Activated CD8-positive, alpha-beta T cell treated with anti-CD3 and anti-CD28 coated beads, Interleukin-2, amount 10 ng/mL, durations not matched to agents 7 days and 5 days (primary cell): Measurements from ENCODE around the gene PML. TPM values are rescaled to one million over a fixed set of nuclear protein-coding genes. Genes with fewer than 3 reads are reported as not detected.

Experiments used
- ATAC-seq: fragments of 150-1000 bp; cut with Tn5 transposase; one replicate; pipeline ENCODE4 v1.10.0; 2021; ENCODE audit warnings: moderate library complexity
- CTCF ChIA-PET: fragments of 350-600 bp; sonication (Branson Sonifier 250); formaldehyde crosslinking; loops from one replicate; lab custom pipeline; 2021; ENCODE audit warnings: antibody characterized with exemption; lab: Charles Lee
- POLR2A ChIA-PET: fragments of 350-600 bp; sonication (Branson Sonifier 250); formaldehyde crosslinking; loops from one replicate; lab custom pipeline; 2021; ENCODE audit warnings: antibody characterized with exemption; lab: Charles Lee
- DNase-seq: peaks from one replicate; pipeline ENCODE4 v3.0.0-alpha.2; 2020
- H3K27ac Mint-ChIP-seq: one replicate; pipeline ENCODE4 v1.8.0; 2021; ENCODE audit warnings: mild to moderate bottlenecking, mixed read lengths
- H3K27me3 Mint-ChIP-seq: one replicate; pipeline ENCODE4 v1.8.0; 2021; ENCODE audit warnings: low read depth, mixed read lengths
- H3K36me3 Mint-ChIP-seq: one replicate; pipeline ENCODE4 v1.8.0; 2021; ENCODE audit warnings: low read depth, mixed read lengths
- H3K4me1 Mint-ChIP-seq: one replicate; pipeline ENCODE4 v1.8.0; 2021; ENCODE audit warnings: low read depth, mixed read lengths
- H3K4me3 Mint-ChIP-seq: one replicate; pipeline ENCODE4 v1.8.0; 2021; ENCODE audit warnings: mild to moderate bottlenecking, mixed read lengths
- H3K9me3 Mint-ChIP-seq: one replicate; pipeline ENCODE4 v1.8.0; 2022; ENCODE audit warnings: mixed read lengths; ENCODE audit not compliant: insufficient read depth
- total RNA-seq, 2 experiments: library from RNA; stranded (reverse); gene quantifications; one replicate each; pipeline ENCODE4 v1.2.3, GENCODE V29; 2021

The PML gene
- total RNA-seq, 2 experiments from 2014 or later: 108 to 115 TPM

DNA sequence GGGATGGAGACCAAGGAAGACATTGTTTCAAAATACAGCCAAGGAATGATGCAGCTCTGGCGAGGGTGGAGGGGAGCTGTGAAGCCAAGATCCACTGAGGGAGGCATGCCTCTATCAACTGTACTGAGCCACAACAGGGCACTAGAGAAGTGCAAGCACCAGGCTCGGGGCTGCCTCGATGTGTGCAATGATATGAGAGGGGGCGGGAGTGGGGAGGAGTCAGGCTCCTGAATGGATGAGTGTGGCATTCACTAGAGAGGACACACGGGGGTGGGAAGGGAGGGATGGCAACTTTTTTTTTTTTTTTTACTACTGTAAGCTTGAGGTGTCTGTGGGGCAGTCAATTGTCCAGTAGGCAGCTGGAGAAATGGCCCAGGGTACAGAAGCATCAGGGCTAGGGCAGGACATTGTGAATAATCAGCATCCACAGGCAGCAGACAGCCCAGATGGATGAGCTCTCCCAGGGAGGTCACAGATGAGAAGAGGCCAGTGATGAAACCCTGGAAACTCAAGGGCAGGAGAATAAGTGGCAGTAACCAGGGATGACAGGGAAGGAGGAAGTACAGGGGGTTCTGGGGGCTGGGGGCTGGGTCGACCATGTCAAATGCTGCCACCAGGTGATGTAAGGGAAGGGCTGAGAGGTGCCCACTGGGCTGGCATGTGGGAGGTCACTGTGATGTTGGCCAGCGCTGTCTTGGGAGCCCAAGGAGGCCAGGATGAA lies 8.3 kb upstream of the PML start:
- ChIA-PET POLR2A (interaction anchor here (0.7 to 2.3 kb wide), 5 partner anchors 9 to 26 kb away, joined by 3 to 7 read pairs (median 4); partner anchors contain the start of gene PML), CTCF (interaction anchor here (1.8 kb wide), 1 partner anchor 13 kb away, joined by 10 read pairs; no protein-coding TSS in a partner anchor)
- no peaks in the 10 kb centered on the region for H3K27me3 Mint-ChIP-seq
- ATAC-seq: no peak
- peaks cover 59% of the 10 kb centered on the region for H3K4me1 Mint-ChIP-seq
- DNase-seq: no peak
- peak overlapping the region; percentile 17 for H3K27ac Mint-ChIP-seq
- H3K9me3 Mint-ChIP-seq: no peaks in the 10 kb centered on the region
- H3K36me3 Mint-ChIP-seq: peaks cover 6% of the 10 kb centered on the region
- no peak overlapping the region for H3K4me3 Mint-ChIP-seq

DNA sequence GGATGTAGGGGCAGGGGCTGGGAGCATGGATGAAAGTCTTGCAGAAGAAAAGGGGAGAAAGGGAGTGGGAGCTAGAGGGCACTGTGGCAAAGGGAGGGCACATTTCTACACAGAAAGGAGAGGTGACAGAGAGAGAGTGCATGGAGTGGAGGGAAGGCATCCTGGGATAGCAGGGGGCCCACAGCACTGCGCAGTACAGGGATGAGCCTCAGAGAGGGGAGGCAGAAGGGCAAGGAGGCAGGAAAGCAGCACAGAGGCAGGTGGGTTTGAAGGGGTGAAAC lies 7.8 kb upstream of the PML start:
- no peaks in the 10 kb centered on the region for H3K27me3 Mint-ChIP-seq
- no peak overlapping the region for H3K4me3 Mint-ChIP-seq
- H3K36me3 Mint-ChIP-seq: peaks cover 6% of the 10 kb centered on the region
- DNase-seq (no peak), ATAC-seq (no peak)
- peak overlapping the region; percentile 39 for H3K27ac Mint-ChIP-seq
- H3K9me3 Mint-ChIP-seq: no peaks in the 10 kb centered on the region
- CTCF ChIA-PET: interaction anchor here (1.8 kb wide), 1 partner anchor 14 kb away, joined by 10 read pairs; no protein-coding TSS in a partner anchor
- H3K4me1 Mint-ChIP-seq: peaks cover 59% of the 10 kb centered on the region
- POLR2A ChIA-PET: interaction anchor here (1.4 kb wide), 1 partner anchor 21 kb away, joined by 3 read pairs; no protein-coding TSS in a partner anchor

DNA sequence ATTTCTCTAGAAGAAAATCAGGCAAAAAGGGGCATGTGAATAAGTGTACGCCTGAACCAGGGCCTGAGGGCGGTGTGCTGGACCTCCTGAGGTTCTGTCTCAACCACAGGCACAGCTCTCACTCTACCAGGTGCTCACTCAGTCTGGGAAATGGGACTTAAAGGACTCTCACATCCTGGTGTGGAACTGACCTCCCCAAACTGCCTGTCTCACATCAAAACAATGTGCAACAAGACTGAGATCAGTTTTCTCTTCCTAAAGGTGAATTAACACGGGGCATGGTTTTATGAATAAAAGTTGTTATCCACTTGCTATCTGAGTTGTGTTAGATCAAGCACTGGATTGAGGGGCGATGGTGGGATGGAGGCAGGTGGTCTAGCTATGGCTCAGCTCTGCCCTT lies 7.3 kb upstream of the PML start:
- ChIA-PET POLR2A (interaction anchor here (0.7 kb wide), 1 partner anchor 9 kb away, joined by 3 read pairs; no protein-coding TSS in a partner anchor), CTCF (interaction anchor here (1.0 to 3.1 kb wide), 4 partner anchors 9 to 22 kb away, joined by 3 to 8 read pairs (median 4); no protein-coding TSS in a partner anchor)
- Mint-ChIP-seq H3K4me1 (peaks cover 54% of the 10 kb centered on the region), H3K27ac (no peak overlapping the region), H3K27me3 (no peaks in the 10 kb centered on the region), H3K36me3 (peaks cover 6% of the 10 kb centered on the region), H3K4me3 (no peak overlapping the region), H3K9me3 (no peaks in the 10 kb centered on the region)
- DNase-seq (no peak), ATAC-seq (no peak)

DNA sequence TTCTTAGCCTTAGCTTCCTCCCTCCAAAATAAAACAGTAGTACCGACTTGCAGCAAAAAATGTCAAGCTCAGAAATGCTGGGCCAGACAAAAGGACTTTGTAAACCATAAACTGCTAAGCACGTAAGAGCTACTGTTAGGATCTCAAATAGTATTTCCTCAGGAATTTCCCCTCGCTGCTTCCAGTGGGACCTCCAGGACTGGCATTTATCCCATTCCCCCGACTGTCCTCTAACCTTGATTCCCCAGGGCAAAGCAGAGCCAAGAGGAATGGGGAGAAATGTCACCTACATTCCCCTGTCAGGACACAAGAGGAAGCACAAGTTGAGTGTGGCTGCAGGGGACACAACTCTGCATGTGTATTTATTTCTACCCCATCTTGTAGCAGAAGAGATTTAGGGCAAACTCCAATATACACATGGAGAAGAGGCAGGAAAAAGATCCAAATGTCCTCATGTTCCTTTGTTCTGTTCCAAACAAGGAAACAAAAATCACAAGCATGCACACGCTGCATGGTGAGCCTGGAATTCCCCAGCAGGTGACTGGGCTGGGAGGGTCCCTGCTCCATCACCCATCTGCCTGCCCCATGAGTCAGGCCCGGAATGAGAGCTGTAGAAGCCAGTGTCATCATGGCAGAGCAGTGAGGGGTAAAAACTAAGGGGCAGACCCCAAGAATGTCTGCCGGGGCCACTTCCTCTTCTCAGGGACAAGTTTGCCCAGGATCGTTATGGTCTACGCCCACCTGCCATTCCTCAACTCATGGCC lies 6.7 kb upstream of the PML start:
- H3K27ac Mint-ChIP-seq: no peak overlapping the region
- POLR2A ChIA-PET: interaction anchor here (0.7 kb wide), 1 partner anchor 9 kb away, joined by 3 read pairs; no protein-coding TSS in a partner anchor

DNA sequence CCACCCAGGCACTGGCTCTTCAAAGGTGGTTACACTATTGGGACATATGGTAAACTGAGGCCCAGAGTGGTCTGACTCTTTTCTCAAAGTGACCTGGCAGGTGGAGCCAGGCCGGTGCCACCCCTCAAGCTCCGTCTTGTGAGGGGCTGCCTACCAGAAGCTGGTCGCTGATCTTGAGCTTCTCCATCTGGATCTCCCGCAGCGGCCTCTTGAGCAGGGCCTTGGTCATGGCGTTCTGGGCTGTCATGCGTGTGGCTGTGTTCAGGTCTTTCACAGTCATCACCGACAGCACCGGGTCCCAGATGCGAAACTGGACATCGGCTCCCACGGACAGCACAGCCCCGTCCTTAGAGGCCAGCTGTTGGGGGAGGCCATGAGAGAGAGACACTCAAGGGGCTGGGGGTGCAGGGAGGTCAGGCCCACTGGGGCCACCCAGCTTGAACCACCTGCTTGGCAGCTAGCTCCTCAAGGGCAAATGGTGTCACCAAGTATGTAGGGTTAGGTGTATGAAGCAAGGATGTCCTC lies 6.0 kb upstream of the PML start:
- no peak overlapping the region for H3K4me3 Mint-ChIP-seq

More for the DNA sequence above, 6.7 kb upstream of the PML start:
- Mint-ChIP-seq H3K4me3 (no peak overlapping the region), H3K27me3 (no peaks in the 10 kb centered on the region), H3K36me3 (peaks cover 6% of the 10 kb centered on the region), H3K9me3 (no peaks in the 10 kb centered on the region), H3K4me1 (peaks cover 54% of the 10 kb centered on the region)
- ATAC-seq (no peak), DNase-seq (no peak)
- CTCF ChIA-PET: interaction anchor here (1.0 to 7.5 kb wide), 5 partner anchors 8 to 22 kb away, joined by 3 to 87 read pairs (median 4); no protein-coding TSS in a partner anchor

DNA sequence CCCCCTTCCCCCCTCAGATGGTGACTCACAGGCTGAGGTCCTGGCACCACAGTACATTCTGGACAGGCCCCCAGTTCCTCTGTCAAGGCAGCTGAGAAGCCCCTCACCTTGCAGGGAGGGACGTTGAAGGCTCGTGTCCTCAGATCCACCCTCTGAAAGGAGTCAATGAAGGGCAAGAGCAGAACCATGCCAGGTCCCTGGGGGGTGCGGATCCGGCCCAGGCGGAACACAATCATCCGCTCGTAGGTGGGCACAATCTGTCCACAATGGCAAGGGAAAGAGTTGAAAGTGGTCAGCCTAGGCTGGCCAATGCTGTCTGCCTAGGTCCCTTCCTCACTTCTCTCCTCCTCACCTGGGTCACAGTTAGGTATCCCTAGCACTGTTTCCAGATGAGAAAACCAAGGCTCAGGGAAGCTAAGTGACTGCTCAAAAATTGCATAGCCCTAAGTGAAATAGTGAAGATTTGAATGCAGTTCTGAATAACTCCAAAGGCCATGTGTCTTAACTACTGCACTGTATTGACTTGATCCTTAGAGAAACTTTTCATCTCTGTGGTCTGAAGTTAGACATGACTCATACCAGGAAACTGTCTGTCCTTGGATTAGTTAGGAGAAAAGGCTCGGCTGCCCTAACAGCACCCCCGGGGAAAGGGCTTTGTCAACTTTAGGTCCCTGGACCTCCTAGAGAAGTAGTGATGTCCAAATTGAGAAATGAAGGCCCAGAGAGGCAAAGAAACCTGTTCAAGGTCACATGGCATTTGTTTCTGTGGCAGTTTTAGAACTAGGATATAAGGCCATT lies 5.3 kb upstream of the PML start:
- H3K36me3 Mint-ChIP-seq: peaks cover 6% of the 10 kb centered on the region
- ChIA-PET POLR2A (no interaction called here), CTCF (interaction anchor here (1.9 to 7.5 kb wide), 3 partner anchors 15 to 24 kb away, joined by 4 to 87 read pairs (median 8); no protein-coding TSS in a partner anchor)
- no peak overlapping the region for H3K27ac Mint-ChIP-seq
- DNase-seq (no peak), ATAC-seq (no peak)
- peaks cover 58% of the 10 kb centered on the region for H3K4me1 Mint-ChIP-seq
- H3K4me3 Mint-ChIP-seq: no peak overlapping the region
- no peaks in the 10 kb centered on the region for H3K27me3 Mint-ChIP-seq
- H3K9me3 Mint-ChIP-seq: no peaks in the 10 kb centered on the region

More for the DNA sequence above, 6.0 kb upstream of the PML start:
- no peak for ATAC-seq
- no peaks in the 10 kb centered on the region for H3K27me3 Mint-ChIP-seq
- H3K4me1 Mint-ChIP-seq: peaks cover 54% of the 10 kb centered on the region
- CTCF ChIA-PET: interaction anchor here (1.9 to 7.5 kb wide), 3 partner anchors 14 to 23 kb away, joined by 4 to 87 read pairs (median 8); no protein-coding TSS in a partner anchor
- DNase-seq: no peak
- peaks cover 6% of the 10 kb centered on the region for H3K36me3 Mint-ChIP-seq
- no peaks in the 10 kb centered on the region for H3K9me3 Mint-ChIP-seq
- H3K27ac Mint-ChIP-seq: no peak overlapping the region
- POLR2A ChIA-PET: no interaction called here

DNA sequence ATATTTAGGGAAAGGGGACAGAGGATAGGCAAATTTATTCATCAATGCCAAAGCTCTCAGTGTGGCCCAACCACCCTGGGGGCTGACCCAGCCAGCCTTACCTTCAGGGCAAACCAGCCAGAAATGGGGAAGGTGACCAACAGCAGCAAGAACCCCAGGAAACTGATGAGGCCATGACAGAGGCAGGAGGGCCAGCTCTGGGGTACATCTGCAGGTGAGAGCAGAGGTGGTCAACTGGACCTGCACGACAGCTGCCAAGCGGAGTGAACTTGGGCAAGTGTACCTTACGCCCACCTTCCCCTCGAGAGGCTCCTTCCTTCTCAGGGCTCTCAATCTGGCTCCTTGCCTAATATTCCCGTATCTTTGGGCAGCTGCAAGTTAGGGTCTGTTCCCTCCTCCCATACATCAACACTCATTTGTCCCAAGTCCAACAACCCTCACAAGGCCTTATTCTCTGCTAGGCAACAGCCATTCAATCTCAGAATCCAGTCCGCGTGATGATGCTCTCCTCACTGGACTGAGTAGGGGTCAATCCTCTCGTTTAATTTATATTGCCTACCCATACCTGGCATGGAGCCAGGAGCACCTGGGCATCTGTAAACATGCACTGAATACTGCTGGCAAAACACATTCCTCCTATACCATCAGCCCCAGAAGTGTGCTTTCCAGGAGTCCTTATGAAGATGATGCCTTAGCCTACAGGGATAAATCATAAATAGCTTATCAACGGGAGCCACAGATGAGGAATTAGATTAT lies 4.1 kb upstream of the PML start:
- ChIA-PET CTCF (interaction anchor here (1.9 to 7.5 kb wide), 4 partner anchors 9 to 25 kb away, joined by 4 to 87 read pairs (median 16); no protein-coding TSS in a partner anchor), POLR2A (interaction anchor here (2.0 kb wide), 1 partner anchor 8 kb away, joined by 6 read pairs; no protein-coding TSS in a partner anchor)
- Mint-ChIP-seq H3K36me3 (peaks cover 14% of the 10 kb centered on the region), H3K4me1 (peaks cover 49% of the 10 kb centered on the region), H3K27ac (no peak overlapping the region), H3K27me3 (no peaks in the 10 kb centered on the region), H3K9me3 (no peaks in the 10 kb centered on the region), H3K4me3 (peak overlapping the region; percentile 81)
- DNase-seq (no peak), ATAC-seq (no peak)

DNA sequence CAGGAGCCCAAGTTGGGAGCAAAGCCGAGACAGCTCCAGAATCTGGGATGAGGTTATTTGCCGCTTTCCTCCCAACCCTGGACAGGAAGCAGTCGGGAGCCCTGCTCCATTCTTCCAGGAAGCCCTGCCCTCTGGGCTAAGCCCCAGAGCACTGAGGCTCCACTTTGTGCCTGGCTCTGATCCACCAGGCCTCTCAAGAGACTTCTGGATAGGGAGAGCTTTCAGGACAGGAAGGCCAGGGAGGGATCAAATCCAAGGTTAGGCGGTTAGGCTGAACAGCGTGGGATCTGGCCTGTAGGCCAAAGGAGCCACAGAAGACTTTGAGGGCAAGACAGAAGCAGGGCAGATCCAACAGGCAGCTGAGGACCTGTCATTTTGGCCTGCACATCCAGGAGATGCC lies 3.3 kb upstream of the PML start:
- Mint-ChIP-seq H3K27me3 (no peaks in the 10 kb centered on the region), H3K4me3 (peak overlapping the region; percentile 81), H3K36me3 (peaks cover 17% of the 10 kb centered on the region), H3K27ac (peak overlapping the region; percentile 52), H3K4me1 (peaks cover 47% of the 10 kb centered on the region), H3K9me3 (no peaks in the 10 kb centered on the region)
- ChIA-PET CTCF (interaction anchor here (5.0 to 7.5 kb wide), 2 partner anchors 10 to 17 kb away, joined by 24 to 87 read pairs; no protein-coding TSS in a partner anchor), POLR2A (interaction anchor here (1.3 to 2.0 kb wide), 2 partner anchors 8 to 470 kb away, joined by 3 to 6 read pairs; partner anchors contain the start of gene UBL7)
- DNase-seq (no peak), ATAC-seq (no peak)

DNA sequence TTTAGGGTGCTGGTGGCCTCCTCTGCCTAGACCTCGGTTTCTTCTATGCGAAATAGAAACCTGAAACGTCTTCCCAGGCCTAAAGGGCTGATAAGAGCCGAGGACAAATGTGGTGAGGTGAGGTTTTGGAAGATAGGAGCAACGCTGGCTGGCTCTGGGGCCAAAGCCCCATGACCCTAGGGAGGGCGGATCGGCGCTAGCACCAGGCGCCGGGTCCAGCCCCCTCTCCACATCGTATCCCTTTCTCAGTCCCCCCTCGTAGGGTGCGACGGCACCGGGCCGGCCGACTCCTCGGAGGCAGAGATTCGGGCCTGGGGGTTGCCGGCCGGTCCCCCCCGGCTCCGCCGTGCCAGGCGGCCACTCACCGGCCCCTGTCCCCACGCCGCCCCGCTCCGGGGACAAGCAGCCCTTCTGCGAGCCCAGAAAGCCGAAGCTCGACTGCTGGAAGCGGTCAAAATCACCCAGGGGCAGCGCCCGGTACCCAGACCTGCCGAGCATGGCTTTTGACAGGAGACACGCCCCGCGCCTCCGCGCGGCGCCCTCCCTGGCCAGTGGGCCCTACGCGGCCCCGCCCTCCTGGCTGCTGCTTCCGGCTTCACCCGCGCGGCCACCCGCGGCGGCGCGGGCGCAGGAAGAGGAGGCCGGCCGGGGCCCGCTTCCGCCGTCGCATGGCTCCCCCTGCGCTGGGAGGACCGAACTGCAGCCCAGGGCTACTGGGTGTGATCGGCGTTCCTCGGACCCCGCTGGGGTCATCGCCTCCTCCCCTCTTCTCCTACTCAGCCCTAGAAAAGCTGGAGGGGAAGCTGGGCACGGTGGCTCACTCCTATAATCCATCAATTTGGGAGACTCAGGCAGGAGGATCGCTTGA lies 2.6 kb upstream of the PML start, which contains the start of gene STOML1:
Gene STOML1 (minus strand): TSS at position 570 of the 868 bp plus-strand sequence. CDS start 72 bp downstream, at position 498.
- H3K4me3 Mint-ChIP-seq: peak within 1 kb of the TSS; percentile 81
- DNase-seq (peak; percentile 94), ATAC-seq (peak; percentile 79)
- H3K27me3 Mint-ChIP-seq: no peaks in the 10 kb centered on the region
- POLR2A ChIA-PET: interaction anchor here (1.3 to 3.3 kb wide), 3 partner anchors 9 to 469 kb away, joined by 3 to 29 read pairs (median 6); partner anchors contain the start of gene UBL7
- H3K9me3 Mint-ChIP-seq: no peaks in the 10 kb centered on the region
- H3K36me3 Mint-ChIP-seq: peaks cover 21% of the 10 kb centered on the region
- H3K4me1 Mint-ChIP-seq: peaks cover 52% of the 10 kb centered on the region
- H3K27ac Mint-ChIP-seq: peak within 1 kb of the TSS; percentile 72
- CTCF ChIA-PET: interaction anchor here (1.0 to 7.5 kb wide), 7 partner anchors 10 to 64 kb away, joined by 3 to 87 read pairs (median 14); no protein-coding TSS in a partner anchor
